ENCODE results near the gene PDIA6. TPM values are rescaled to one million over a fixed set of nuclear protein-coding genes. Genes with fewer than 3 reads are reported as not detected.

The PDIA6 gene
- total and polyA plus RNA-seq, 7 experiments from 2014 or later: 24.3 to 173 (median 49.6) TPM

DNA sequence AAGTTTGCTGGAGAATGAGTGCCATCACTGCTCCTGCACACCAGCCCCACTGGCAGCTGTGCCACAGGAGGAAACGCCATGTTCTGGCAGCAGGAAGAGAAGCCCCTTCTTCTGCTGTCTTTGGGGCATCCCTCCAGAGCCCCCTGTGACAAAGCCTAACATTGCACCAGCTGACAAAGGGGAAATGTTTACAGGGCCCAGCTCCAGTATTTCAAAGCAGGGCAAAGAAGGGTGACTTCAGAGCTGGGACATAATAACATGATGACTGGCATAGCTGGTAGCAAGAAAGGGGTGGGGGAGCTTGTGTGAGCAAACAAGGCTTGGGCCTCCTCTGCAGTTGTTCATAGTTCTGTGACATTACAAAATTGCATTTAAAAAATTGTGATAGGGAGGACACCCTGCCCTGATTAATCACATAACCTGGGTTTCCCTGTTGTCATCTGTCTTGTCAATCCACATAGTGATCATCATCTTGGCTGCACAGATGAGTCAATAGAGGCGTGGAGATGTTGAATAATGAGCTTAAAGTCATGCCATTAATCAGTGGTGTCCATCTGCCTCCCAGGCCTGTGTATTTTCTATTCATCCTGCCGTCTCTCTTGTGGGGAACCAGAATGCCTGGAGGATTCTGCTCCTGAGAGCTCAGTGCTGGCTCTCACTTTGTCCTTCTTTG lies 29.1 kb upstream of the PDIA6 start:
- H3K27me3 Mint-ChIP-seq: peaks cover 7 to 30% (median 24%) of the 10 kb centered on the region in 5 donors
- POLR2A ChIA-PET: no interaction called here

DNA sequence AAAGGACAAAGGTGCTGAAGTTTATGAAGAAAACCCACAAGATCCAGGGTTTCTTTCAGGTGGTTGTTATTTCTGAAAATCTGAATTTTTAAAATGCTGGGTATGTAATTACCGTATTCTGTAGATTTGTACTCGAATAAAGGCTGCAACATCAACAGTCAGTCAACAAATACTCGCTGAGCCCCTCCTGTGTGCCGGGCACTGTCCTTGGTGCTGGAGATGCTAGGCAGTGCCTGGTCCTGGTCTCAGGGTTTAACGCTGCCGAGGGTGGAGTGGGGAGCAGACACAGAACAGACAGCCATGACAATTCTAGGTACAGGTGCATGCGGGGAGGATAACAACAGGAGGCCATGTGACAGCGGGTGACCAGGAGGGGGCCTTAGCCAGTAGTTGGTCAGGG lies 27.2 kb upstream of the PDIA6 start:
- no peak overlapping the region for H3K27ac ChIP-seq (ENCODE audit: low read depth, low read length)
- H3K27me3 ChIP-seq (ENCODE audit: control insufficient read depth in 2 of 2, insufficient read depth in 2 of 2, low read length in 2 of 2): no peaks in the 10 kb centered on the region
- peaks cover 9 to 31% (median 24%) of the 10 kb centered on the region in 5 donors for H3K27me3 Mint-ChIP-seq
- no peaks in the 10 kb centered on the region for H3K36me3 ChIP-seq (ENCODE audit: control insufficient read depth in 2 of 3, insufficient read depth in 3 of 3, low read length in 3 of 3)
- intact Hi-C loops (cut with micrococcal nuclease): loop anchor here in 1 of 2 donors (10.0 kb wide), 1 partner anchor 395 kb away; no protein-coding TSS in a partner anchor
- peaks cover 2 to 14% (median 10%) of the 10 kb centered on the region in 5 donors for H3K36me3 Mint-ChIP-seq
- no peak overlapping the region for H3K27ac Mint-ChIP-seq
- ATAC-seq (no peak), DNase-seq (no peak)
- POLR2A ChIA-PET: no interaction called here
- peaks cover 7 to 39% (median 24%) of the 10 kb centered on the region in 11 donors for H3K9me3 Mint-ChIP-seq
- H3K9me3 ChIP-seq (ENCODE audit: control insufficient read depth in 2 of 3, low read length in 3 of 3): peaks cover 0 to 22% (median 6%) of the 10 kb centered on the region in 3 experiments
- no peaks in the 10 kb centered on the region for H3K4me1 ChIP-seq (ENCODE audit: control insufficient read depth in 2 of 2, insufficient read depth in 2 of 2, low read length in 2 of 2)
- peaks cover 0 to 9% (median 0%) of the 10 kb centered on the region in 7 donors for H3K4me1 Mint-ChIP-seq
- H3K4me3 Mint-ChIP-seq: peak overlapping the region in 1 of 10 donors; percentile 30
- CTCF ChIA-PET: no interaction called here
- no peak overlapping the region for H3K4me3 ChIP-seq (ENCODE audit: low read length)

More for the DNA sequence above, 29.1 kb upstream of the PDIA6 start:
- no peak overlapping the region for H3K4me3 Mint-ChIP-seq
- H3K36me3 Mint-ChIP-seq: peaks cover 2 to 14% (median 10%) of the 10 kb centered on the region in 5 donors
- H3K36me3 ChIP-seq (ENCODE audit: control insufficient read depth in 2 of 3, insufficient read depth in 3 of 3, low read length in 3 of 3): no peaks in the 10 kb centered on the region
- CTCF ChIA-PET: interaction anchor here (1.0 to 1.8 kb wide), 3 partner anchors 10 to 291 kb away, joined by 3 to 10 read pairs (median 5); a partner anchor contains a TSS
- peak overlapping the region in 1 of 9 donors; percentile 9 for H3K27ac Mint-ChIP-seq
- no peaks in the 10 kb centered on the region for H3K4me1 ChIP-seq (ENCODE audit: control insufficient read depth in 2 of 2, insufficient read depth in 2 of 2, low read length in 2 of 2)
- H3K4me3 ChIP-seq (ENCODE audit: low read length): no peak overlapping the region
- ATAC-seq (no peak), DNase-seq (no peak)
- intact Hi-C loops (cut with micrococcal nuclease): no loop called here
- peaks cover 0 to 7% (median 0%) of the 10 kb centered on the region in 7 donors for H3K4me1 Mint-ChIP-seq
- H3K9me3 ChIP-seq (ENCODE audit: control insufficient read depth in 2 of 3, low read length in 3 of 3): peaks cover 0 to 22% (median 6%) of the 10 kb centered on the region in 3 experiments
- H3K27me3 ChIP-seq (ENCODE audit: control insufficient read depth in 2 of 2, insufficient read depth in 2 of 2, low read length in 2 of 2): no peaks in the 10 kb centered on the region
- no peak overlapping the region for H3K27ac ChIP-seq (ENCODE audit: low read depth, low read length)
- peaks cover 7 to 39% (median 24%) of the 10 kb centered on the region in 11 donors for H3K9me3 Mint-ChIP-seq

DNA sequence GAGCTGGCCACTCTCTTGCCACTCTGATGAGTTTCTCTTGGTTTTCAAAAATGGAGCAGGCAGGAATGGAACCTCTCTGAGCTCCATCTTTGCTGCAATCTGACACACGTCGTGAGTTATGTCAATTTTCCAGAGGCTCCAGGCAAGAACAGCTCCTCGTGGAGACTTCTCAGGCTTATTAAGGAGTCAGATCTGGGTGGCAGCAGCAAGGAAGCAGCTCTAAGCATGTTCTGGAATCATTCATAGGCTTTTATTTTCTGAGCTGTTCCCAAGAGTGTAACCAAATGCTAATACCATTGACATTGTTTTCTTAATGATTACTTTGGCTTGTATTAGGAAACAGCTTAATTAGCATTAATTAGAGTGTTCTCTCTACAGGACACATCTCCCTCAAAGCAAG lies 26.1 kb upstream of the PDIA6 start:
- no peak overlapping the region for H3K27ac ChIP-seq (ENCODE audit: low read depth, low read length)
- ATAC-seq: no peak
- H3K4me3 ChIP-seq (ENCODE audit: low read length): no peak overlapping the region
- H3K27ac Mint-ChIP-seq: no peak overlapping the region
- CTCF ChIA-PET: interaction anchor here (0.9 to 1.3 kb wide), 2 partner anchors 291 to 294 kb away, joined by 3 to 7 read pairs; a partner anchor contains a TSS
- POLR2A ChIA-PET: no interaction called here
- H3K4me1 Mint-ChIP-seq: peaks cover 0 to 5% (median 0%) of the 10 kb centered on the region in 7 donors
- peaks cover 0 to 22% (median 6%) of the 10 kb centered on the region in 3 experiments for H3K9me3 ChIP-seq (ENCODE audit: control insufficient read depth in 2 of 3, low read length in 3 of 3)
- H3K4me3 Mint-ChIP-seq: no peak overlapping the region
- no peaks in the 10 kb centered on the region for H3K36me3 ChIP-seq (ENCODE audit: control insufficient read depth in 2 of 3, insufficient read depth in 3 of 3, low read length in 3 of 3)
- no peaks in the 10 kb centered on the region for H3K27me3 ChIP-seq (ENCODE audit: control insufficient read depth in 2 of 2, insufficient read depth in 2 of 2, low read length in 2 of 2)
- H3K9me3 Mint-ChIP-seq: peaks cover 7 to 39% (median 24%) of the 10 kb centered on the region in 11 donors
- intact Hi-C loops (cut with micrococcal nuclease): loop anchor here in 1 of 2 donors (10.0 kb wide), 1 partner anchor 396 kb away; no protein-coding TSS in a partner anchor
- no peak for DNase-seq
- peaks cover 5 to 29% (median 24%) of the 10 kb centered on the region in 5 donors for H3K27me3 Mint-ChIP-seq
- H3K4me1 ChIP-seq (ENCODE audit: control insufficient read depth in 2 of 2, insufficient read depth in 2 of 2, low read length in 2 of 2): no peaks in the 10 kb centered on the region
- peaks cover 2 to 14% (median 10%) of the 10 kb centered on the region in 5 donors for H3K36me3 Mint-ChIP-seq

DNA sequence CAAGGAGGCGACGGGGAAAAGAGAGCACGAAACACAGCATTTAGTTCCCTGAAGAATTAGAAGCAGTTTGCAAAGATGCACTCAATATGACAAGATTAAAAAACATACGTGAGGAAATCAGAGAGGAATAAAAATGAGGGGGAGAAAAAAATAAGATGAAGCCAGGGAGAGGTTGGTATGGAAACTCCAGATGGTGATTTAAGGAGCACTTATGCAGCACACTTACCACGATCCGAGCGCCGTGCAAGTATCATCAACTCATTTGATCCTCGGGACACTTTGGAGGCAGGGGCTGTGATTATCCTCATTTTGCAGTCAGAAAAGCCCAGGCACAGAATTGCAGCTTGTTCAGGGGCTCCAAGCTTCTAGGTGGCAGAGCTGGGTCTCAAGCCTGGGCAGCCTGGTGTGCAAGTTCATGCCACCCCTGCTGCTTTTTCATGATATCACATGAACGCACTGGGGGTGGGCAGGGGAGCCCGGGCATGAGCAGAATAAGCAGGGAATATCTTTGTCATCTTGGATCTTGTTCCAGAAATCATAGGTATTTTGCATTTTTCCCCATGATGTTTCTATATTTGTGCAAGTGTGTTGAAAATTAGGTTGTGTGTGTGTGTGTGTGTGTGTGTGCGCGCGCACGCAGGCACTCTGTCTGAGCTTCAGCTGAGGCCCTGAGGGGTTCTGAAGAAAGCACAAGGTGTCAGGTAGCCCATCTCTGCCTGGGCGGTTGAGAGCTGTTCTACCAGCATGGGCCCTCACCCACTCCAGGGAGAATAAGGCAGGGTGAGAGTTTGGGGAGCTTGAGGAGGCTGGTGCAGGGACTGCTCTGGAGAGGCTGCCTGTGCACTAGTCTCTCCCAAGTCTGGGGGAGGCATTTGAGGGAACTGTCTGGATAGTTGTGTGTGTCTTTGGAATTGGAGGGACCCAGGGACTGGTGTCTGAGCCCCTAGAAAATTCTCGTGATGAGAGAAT lies 25.0 kb upstream of the PDIA6 start:
- Mint-ChIP-seq H3K27ac (no peak overlapping the region), H3K27me3 (peaks cover 5 to 25% (median 23%) of the 10 kb centered on the region in 5 donors), H3K9me3 (peaks cover 7 to 33% (median 24%) of the 10 kb centered on the region in 11 donors), H3K36me3 (peaks cover 2 to 12% (median 9%) of the 10 kb centered on the region in 5 donors), H3K4me1 (peaks cover 0 to 9% (median under 1%) of the 10 kb centered on the region in 7 donors), H3K4me3 (no peak overlapping the region)
- intact Hi-C loops (cut with micrococcal nuclease): loop anchor here in 1 of 2 donors (10.0 kb wide), 1 partner anchor 397 kb away; no protein-coding TSS in a partner anchor
- Histone ChIP-seq H3K27ac (ENCODE audit: low read depth, low read length) (no peak overlapping the region), H3K4me3 (ENCODE audit: low read length) (no peak overlapping the region), H3K36me3 (ENCODE audit: control insufficient read depth in 2 of 3, insufficient read depth in 3 of 3, low read length in 3 of 3) (no peaks in the 10 kb centered on the region), H3K27me3 (ENCODE audit: control insufficient read depth in 2 of 2, insufficient read depth in 2 of 2, low read length in 2 of 2) (no peaks in the 10 kb centered on the region), H3K9me3 (ENCODE audit: control insufficient read depth in 2 of 3, low read length in 3 of 3) (peaks cover 0 to 22% (median 6%) of the 10 kb centered on the region in 3 experiments), H3K4me1 (ENCODE audit: control insufficient read depth in 2 of 2, insufficient read depth in 2 of 2, low read length in 2 of 2) (no peaks in the 10 kb centered on the region)
- ChIA-PET CTCF (interaction anchor here (0.6 kb wide), 1 partner anchor 288 kb away, joined by 3 read pairs; no protein-coding TSS in a partner anchor), POLR2A (interaction anchor here (0.7 kb wide), 1 partner anchor 16 kb away, joined by 4 read pairs; no protein-coding TSS in a partner anchor)
- DNase-seq: no peak
- no peak for ATAC-seq

DNA sequence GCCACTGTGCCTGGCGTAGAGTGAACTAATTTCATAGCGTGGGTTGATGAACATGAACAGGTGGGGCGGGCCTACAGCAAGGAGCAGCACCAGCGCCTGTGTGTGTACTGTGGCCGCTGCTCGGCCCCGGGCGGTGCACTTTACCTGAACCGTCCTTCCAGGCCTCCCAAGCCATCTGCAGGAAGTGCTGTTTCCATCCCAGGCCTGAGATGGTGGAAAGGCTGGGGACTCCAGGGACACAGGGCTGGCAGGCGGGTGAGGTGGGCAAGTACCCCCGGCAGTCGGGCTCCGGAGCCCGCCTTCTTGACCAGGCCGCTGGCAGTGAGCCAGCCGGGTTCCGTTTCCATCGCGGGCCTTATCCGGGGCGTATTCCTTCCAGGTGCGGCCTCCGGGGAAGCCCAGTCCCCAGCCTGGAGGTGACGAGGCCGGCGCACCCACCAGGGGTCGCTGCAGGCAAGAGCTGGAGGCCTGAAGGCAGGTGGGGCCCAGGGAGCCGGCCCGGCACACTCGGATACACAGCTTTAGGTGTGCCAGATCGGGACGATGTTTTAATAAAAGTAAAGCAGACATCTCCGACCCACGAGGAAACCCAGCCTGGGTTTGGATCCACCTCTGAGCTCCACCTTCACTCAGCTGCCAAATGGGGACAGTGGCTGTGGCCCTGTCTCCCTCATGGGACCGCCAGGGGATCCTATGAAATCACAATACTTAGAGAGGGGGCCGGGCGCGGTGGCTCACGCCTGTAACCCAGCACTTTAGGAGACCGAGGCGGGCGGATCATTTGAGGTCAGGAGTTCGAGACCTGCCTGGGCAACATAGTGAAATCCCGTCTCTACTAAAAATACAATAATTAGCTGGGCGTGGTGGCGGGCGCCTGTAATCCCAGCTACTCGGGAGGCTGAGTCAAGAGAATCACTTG lies 22.7 kb upstream of the PDIA6 start:
- H3K36me3 Mint-ChIP-seq: no peaks in the 10 kb centered on the region

More for the DNA sequence above, 22.7 kb upstream of the PDIA6 start:
- no peak overlapping the region for H3K27ac ChIP-seq (ENCODE audit: low read depth, low read length)
- intact Hi-C loops (cut with micrococcal nuclease): loop anchor here (1.0 to 10.0 kb wide), 3 partner anchors 289 to 611 kb away; no protein-coding TSS in a partner anchor
- CTCF ChIA-PET: interaction anchor here (0.6 to 2.1 kb wide), 8 partner anchors 12 to 747 kb away, joined by 3 to 13 read pairs (median 3); a partner anchor contains a TSS
- H3K36me3 ChIP-seq (ENCODE audit: control insufficient read depth in 2 of 3, insufficient read depth in 3 of 3, low read length in 3 of 3): no peaks in the 10 kb centered on the region
- H3K4me1 ChIP-seq (ENCODE audit: control insufficient read depth in 2 of 2, insufficient read depth in 2 of 2, low read length in 2 of 2): peaks cover 0 to 2% of the 10 kb centered on the region in 2 donors
- H3K4me1 Mint-ChIP-seq: peaks cover 0 to 16% (median 5%) of the 10 kb centered on the region in 7 donors
- H3K4me3 Mint-ChIP-seq: no peak overlapping the region
- POLR2A ChIA-PET: interaction anchor here (0.6 to 0.9 kb wide), 2 partner anchors 16 to 296 kb away, joined by 3 to 4 read pairs; no protein-coding TSS in a partner anchor
- peaks cover 5 to 27% (median 18%) of the 10 kb centered on the region in 5 donors for H3K27me3 Mint-ChIP-seq
- no peaks in the 10 kb centered on the region for H3K27me3 ChIP-seq (ENCODE audit: control insufficient read depth in 2 of 2, insufficient read depth in 2 of 2, low read length in 2 of 2)
- H3K4me3 ChIP-seq (ENCODE audit: low read length): no peak overlapping the region
- DNase-seq (peak; percentile 58 to 84 (median 70)), ATAC-seq (peak; percentile 71)
- peaks cover 0 to 3% (median 0%) of the 10 kb centered on the region in 3 experiments for H3K9me3 ChIP-seq (ENCODE audit: control insufficient read depth in 2 of 3, low read length in 3 of 3)
- H3K9me3 Mint-ChIP-seq: peaks cover 2 to 10% (median 6%) of the 10 kb centered on the region in 11 donors
- H3K27ac Mint-ChIP-seq: peak overlapping the region in 1 of 9 donors; percentile 18

Measured in naive thymus-derived CD4-positive, alpha-beta T cell (primary cell).